Testis (tissue), 3 donors: ENCODE data around the gene CLEC18B. TPM values are rescaled to one million over a fixed set of nuclear protein-coding genes. Genes with fewer than 3 reads are reported as not detected.
"Not testable (repeated sequence)": the region's sequence is repeated elsewhere in the genome, so short reads cannot be mapped to it uniquely, and the experiment has no call there.

Experiments
- DNase-seq: peaks from one replicate; pipeline ENCODE4 v3.0.0-alpha.2; 2019
- H3K27ac ChIP-seq, 2 donors: fragments of 200-600 bp; sonication (generic); one replicate each; pipeline ENCODE4 v1.5.1; 2019
- H3K27me3 ChIP-seq: fragments of 200-600 bp; sonication (generic); one replicate; pipeline ENCODE4 v1.5.1; 2019
- H3K36me3 ChIP-seq: fragments of 200-600 bp; sonication (generic); one replicate; pipeline ENCODE4 v1.5.1; 2017; ENCODE audit warnings: low read depth; ENCODE audit errors: missing control alignments
- H3K4me1 ChIP-seq: fragments of 200-600 bp; sonication (generic); one replicate; pipeline ENCODE4 v1.5.1; 2019
- H3K4me3 ChIP-seq, 2 donors: fragments of 200-600 bp; sonication (generic); one replicate each; pipeline ENCODE4 v1.5.1; 2017 to 2019
- H3K9me3 ChIP-seq: fragments of 200-600 bp; sonication (generic); one replicate; pipeline ENCODE4 v1.5.1; 2017
- POLR2A ChIP-seq: fragments of 450-650 bp; IDR thresholded peaks from one replicate; pipeline ENCODE4 v1.6.1; 2017; ENCODE audit warnings: antibody characterized with exemption, mild to moderate bottlenecking, moderate library complexity
- WGBS, 2 donors: methylation state at CpG; one replicate each; pipeline ENCODE4 v1.1.5; 2018; 5-methylcytosine and 5-hydroxymethylcytosine counted together
- intact Hi-C: fragments of 100-400 bp; cut with DNase I; formaldehyde crosslinking; loops from one replicate; pipeline ENCODE4 v1.15.1; 2023; ENCODE audit warnings: low total_unique reads
- polyA plus RNA-seq: library from polyadenylated mRNA; stranded (reverse); fragments of 350-450 nt; fragmentation: Illumina TruSeq; extraction: RNeasy Lipid Tissue Mini Kit (QIAGEN cat#74804); gene quantifications from one replicate; pipeline ENCODE4 v1.2.3, GENCODE V29; 2014; ENCODE audit warnings: low read depth, low replicate concordance; ENCODE audit not compliant: insufficient read depth
- total RNA-seq, 2 donors: library from RNA; depleted of rRNA; stranded (reverse); fragments of >200 nt; gene quantifications; one replicate each; pipeline ENCODE4 v1.2.3, GENCODE V29; 2016
- TF ChIP-seq, protein P1 (sequence below), 3 experiments: fragments of 450-650 bp in 2 of 3; fragments of 200-600 bp in 1 of 3; sonication (generic) in 1 of 3; IDR thresholded peaks; one replicate each; pipeline ENCODE4 v1.5.1; 2016 to 2019; ENCODE audit warnings: antibody characterized with exemption in 3 of 3, mild to moderate bottlenecking in 2 of 3, moderate library complexity in 1 of 3

The CLEC18B gene
- total and polyA plus RNA-seq, 3 donors from 2014 or later: 13.7 to 42.8 (median 16.4) TPM

DNA sequence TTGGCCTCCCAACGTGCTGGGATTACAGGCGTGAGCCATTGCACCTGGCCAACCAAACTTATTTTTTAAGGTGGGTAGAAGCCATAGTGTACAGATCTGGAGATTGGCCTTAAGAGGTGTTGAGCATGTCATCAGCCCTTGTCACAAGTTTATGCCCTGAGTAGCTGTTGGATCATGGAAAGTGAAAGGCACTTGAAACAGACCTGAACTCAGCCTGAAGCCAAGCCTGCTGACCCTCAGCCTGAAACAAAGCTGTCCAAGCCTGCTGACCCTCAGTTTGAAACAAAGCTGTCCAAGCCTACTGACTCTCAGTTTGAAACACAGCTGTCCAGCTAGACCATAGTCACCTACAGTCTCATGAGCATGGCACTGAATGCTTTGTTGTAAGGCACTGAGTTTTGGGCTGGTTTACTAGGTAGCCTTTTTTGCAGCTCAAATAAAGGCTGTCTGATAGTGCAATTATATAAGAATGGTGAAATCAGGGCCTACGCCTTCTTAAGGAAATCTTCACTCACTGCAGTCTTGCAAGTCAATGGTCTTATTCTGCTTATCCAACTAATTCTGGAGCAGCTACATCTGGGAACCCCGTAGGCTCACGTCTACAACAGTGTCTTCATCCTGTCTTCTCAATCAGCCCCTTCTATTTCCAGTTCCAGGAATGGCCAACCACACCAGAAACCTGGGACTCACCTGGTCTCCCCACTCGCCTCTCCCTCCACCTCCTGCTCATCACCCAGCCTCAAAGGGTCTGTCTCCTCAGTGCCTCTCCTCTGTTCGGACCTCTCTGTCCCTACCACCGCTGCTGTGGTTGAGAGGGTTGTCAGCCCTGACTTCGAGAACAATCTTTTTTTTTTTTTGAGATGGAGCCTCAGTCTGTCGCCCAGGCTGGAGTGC, 48.1 kb downstream of the CLEC18B start:
- no peaks in the 10 kb centered on the region for H3K27me3 ChIP-seq
- no peaks in the 10 kb centered on the region for H3K4me1 ChIP-seq
- 87 to 89% methylated on average over 10 of the region's 10 CpGs for WGBS, 2 donors
- no peak overlapping the region for H3K4me3 ChIP-seq
- no peak for DNase-seq
- intact Hi-C loops: no loop called here
- no peaks in the 10 kb centered on the region for H3K36me3 ChIP-seq
- no peak for TF ChIP-seq POLR2A
- TF ChIP-seq, protein P1, sequence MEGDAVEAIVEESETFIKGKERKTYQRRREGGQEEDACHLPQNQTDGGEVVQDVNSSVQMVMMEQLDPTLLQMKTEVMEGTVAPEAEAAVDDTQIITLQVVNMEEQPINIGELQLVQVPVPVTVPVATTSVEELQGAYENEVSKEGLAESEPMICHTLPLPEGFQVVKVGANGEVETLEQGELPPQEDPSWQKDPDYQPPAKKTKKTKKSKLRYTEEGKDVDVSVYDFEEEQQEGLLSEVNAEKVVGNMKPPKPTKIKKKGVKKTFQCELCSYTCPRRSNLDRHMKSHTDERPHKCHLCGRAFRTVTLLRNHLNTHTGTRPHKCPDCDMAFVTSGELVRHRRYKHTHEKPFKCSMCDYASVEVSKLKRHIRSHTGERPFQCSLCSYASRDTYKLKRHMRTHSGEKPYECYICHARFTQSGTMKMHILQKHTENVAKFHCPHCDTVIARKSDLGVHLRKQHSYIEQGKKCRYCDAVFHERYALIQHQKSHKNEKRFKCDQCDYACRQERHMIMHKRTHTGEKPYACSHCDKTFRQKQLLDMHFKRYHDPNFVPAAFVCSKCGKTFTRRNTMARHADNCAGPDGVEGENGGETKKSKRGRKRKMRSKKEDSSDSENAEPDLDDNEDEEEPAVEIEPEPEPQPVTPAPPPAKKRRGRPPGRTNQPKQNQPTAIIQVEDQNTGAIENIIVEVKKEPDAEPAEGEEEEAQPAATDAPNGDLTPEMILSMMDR (IDR thresholded peaks at IDR 0.05): no peak
- no peak overlapping the region for H3K27ac ChIP-seq
- H3K9me3 ChIP-seq: no peaks in the 10 kb centered on the region

DNA sequence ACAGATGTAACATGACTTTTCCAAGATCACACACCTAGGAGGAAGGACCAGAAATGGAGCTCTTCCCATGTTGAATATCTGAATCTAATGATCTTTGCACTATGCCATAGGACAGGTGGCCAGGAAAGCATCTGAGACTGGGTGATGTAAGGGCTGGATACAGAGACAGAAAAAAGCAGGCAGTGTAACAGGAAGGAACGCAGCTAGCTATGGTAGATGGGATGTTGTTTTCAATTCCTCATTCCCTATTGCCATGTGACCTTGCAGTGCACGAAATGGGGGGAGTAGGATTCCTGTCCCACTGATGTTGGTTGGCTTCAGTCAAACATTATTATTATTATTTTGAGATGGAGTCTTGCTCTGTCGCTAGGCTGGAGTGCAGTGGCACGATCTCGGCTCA, 48.9 kb downstream of the CLEC18B start:
- Histone ChIP-seq H3K9me3 (no peaks in the 10 kb centered on the region), H3K27me3 (no peaks in the 10 kb centered on the region), H3K27ac (no peak overlapping the region), H3K4me3 (no peak overlapping the region), H3K4me1 (no peaks in the 10 kb centered on the region), H3K36me3 (no peaks in the 10 kb centered on the region)
- DNase-seq: no peak
- WGBS, 2 donors: 87 to 88% methylated on average over 5 of the region's 5 CpGs
- TF ChIP-seq, protein P1 (IDR thresholded peaks at IDR 0.05): no peak
- no peak for TF ChIP-seq POLR2A
- intact Hi-C loops: no loop called here

DNA sequence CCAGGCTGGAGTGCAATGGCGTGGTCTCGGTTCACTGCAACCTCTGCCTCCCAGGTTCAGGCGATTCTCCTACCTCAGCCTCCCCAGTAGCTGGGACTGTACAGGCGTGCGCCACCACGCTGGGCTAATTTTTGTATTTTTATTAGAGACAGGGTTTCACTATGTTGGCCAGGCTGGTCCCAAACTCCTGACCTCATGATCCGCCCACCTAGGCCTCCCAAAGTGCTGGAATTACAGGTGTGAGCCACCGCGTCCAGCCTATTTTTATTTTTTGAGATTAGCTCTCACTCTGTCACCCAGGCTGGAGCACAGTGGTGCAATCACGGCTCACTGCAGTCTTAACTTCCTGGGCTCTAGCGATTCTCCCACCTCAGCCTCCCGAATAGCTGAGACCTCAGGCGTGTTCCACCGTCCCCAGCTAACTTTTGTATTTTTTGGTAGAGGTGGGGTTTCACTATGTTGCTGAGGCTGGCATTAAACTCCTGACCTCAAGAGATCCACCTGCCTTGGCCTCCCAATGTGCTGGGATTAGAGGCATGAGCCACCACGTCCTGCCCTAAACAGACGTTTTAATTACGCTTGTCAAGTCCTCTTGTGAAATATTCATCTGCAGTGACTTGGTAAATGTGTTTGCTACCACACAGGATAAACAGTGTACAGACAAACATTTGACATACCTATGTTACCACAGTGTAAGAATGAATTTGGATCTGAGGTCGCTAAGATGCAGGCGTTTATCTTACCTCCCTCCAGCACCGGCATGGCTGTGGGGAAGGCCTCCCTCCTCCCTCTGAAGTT, 50.7 kb downstream of the CLEC18B start:
- DNase-seq, intact Hi-C loops, H3K27me3 ChIP-seq, H3K9me3 ChIP-seq, H3K36me3 ChIP-seq, H3K4me3 ChIP-seq, H3K27ac ChIP-seq: not testable (repeated sequence)
- WGBS, 2 donors: 85 to 89% methylated on average over 20 of the region's 20 CpGs
- peaks cover 11% of the 10 kb centered on the region for H3K4me1 ChIP-seq

DNA sequence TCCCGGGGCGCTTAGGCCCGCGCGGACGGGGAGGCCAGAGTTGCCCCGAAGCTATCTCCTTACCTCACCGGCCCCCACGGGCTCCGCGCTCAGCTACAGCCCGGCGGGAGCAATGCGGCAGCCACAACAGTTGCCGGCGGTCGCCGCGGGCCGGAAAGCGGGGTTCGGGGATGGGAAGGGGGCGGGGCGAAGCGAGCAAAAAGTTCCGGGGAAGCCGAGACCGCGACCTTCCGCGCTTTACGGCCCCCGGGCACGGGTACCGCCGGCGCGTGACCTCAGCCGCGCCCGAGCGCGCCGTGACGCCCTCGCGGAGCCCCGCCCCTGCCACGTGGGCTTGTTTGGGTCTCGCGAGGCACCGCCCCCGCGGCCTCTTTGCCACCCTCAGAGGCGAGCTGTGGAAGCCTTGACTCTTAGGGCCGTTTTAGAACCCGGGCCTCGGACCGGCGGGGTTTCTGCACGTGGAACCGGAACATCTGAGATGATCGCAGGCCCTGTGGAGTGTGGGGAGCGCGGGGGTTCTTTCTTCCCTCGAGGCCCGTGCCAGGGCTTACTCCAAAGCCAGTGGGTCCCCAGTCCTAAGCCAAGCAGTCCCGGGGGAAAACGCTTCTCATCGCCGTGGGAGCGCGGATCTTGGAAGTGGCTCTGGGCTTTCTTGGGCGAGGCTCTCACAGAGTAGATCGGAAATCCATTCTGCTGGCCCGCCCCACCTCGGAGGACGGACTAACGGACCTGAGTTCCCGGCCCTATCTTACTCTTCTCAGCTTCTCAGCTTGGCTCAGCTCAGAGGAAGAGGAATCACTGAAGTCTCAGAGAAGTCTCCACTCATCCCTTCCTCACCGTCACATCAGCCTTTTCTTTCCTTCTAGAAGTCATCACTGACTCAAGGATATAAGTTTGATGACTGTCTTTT, 53.0 kb downstream of the CLEC18B start:
- H3K36me3 ChIP-seq, H3K27me3 ChIP-seq, H3K9me3 ChIP-seq, intact Hi-C loops: not testable (repeated sequence)
- WGBS, 2 donors: 1% methylated on average over 13 to 69 of the region's 81 CpGs
- Histone ChIP-seq H3K4me3 (peak overlapping the region; percentile 61 to 85), H3K27ac (peak overlapping the region; percentile 86 to 92), H3K4me1 (peaks cover 11% of the 10 kb centered on the region)
- peak; percentile 98 for DNase-seq

DNA sequence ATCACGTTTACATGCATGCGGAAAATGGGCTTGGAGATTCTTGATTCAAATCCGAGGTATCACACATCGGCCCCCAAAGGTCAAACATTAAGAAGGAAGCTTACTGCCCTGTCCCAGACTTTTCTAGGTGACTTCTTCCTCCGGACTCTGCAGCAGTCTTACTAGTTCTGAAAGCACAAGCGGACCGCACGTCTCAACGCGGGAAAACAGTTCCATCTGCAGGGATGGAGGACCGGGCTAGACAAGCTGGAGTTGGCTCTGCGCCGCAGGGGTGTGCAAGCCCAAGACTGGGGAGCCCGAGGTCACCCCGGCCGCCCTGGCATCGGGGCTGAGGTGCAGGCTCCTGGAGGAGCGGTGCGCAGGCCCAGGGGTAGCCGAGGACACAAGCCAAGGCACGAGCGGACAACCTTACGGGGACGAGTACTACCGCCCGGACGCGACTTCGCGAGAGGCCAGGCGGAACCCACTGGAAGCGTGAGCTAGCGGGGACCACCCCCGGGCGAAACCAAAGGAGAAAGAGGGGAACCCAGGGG, 53.7 kb downstream of the CLEC18B start:
- Histone ChIP-seq H3K27ac (peak overlapping the region; percentile 86 to 92), H3K4me1 (peaks cover 11% of the 10 kb centered on the region), H3K4me3 (peak overlapping the region; percentile 61 to 85)
- H3K27me3 ChIP-seq, H3K9me3 ChIP-seq, intact Hi-C loops, H3K36me3 ChIP-seq: not testable (repeated sequence)
- peak; percentile 64 for DNase-seq
- WGBS, 2 donors: 0 to 1% methylated on average over 11 to 33 of the region's 35 CpGs

DNA sequence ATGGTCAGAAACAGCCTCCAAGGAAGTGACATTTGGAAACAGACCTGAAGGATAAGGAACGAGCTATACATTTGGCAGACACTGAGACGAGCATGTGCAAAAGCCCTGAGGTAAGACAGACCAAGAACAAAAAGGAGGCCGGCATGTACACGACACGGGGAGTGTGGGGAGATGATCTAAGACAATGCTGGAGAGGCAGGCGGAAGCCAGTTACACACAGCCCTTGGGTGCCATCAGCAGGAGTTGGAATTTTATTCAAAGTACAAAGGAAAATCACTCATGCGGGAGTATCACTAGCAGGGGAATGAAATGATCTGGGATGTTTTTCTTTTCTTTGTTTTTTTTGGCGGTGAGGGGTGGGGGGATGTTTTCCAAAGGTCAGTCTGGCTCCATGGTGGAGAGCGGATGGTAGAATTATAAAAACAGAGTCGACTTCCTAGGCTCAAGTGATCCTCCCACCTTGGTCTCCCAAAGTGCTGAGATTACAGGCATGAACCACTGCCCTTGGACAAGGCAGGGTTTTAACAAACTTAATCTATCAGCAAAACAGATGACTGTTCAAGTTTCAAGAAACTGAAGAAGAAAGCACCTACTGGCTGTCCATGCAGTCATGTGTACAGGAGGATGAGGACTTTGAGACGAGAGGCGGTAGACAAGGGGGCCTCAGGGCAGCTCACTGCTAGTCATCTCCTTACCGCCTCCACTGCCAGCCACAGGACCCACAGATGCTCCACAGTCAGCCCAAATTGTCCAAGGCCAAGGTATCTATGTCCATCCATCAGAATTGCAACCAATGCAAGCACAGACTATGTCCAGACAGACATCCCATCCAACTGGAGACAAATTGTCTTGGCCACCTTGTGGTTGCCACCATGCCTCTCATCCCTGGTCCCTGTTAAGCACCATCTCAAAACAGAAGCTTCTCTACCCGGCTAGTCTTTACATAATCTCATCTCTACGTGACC, 59.4 kb downstream of the CLEC18B start:
- H3K27me3 ChIP-seq, H3K9me3 ChIP-seq, intact Hi-C loops, H3K36me3 ChIP-seq, DNase-seq, H3K4me1 ChIP-seq, H3K4me3 ChIP-seq, H3K27ac ChIP-seq: not testable (repeated sequence)
- 69 to 70% methylated on average over 11 of the region's 15 CpGs for WGBS, 2 donors
